K562 (cell line): Measurements from ENCODE around the gene CTSO. TPM values are rescaled to one million over a fixed set of nuclear protein-coding genes. Genes with fewer than 3 reads are reported as not detected.

ENCODE experiments used
- ATAC-seq: fragments of 200-7000 bp; cut with Tn5 transposase; 3 replicates; pipeline ENCODE4 v1.9.1; 2020; ENCODE audit warnings: moderate library complexity
- BruUV-seq: library from RNA; stranded (reverse); fragments of 400-500 nt; replicated peaks from 2 replicates; lab custom pipeline; 2021; lab: Mats Ljungman, UMichigan
- CTCF ChIA-PET: fragments of 300-600 bp; formaldehyde crosslinking; extraction: SDS; loops from one replicate; lab custom pipeline; 2021; ENCODE audit warnings: low intra/inter-chr PET ratio; lab: Yijun Ruan, JAX
- POLR2A ChIA-PET: fragments of 300-600, 350-650 bp; sonication (Branson Sonifier 250); formaldehyde crosslinking; extraction: SDS; loops from one replicate; lab custom pipeline; 2021; ENCODE audit warnings: antibody characterized with exemption, inconsistent platforms; lab: Yijun Ruan, JAX
- DNase-seq, 4 experiments: peaks; one replicate each; pipeline versions ENCODE4 v3.0.0 to v3.0.0-alpha.2; 2011 to 2018; ENCODE audit warnings: low spot score in 3 of 4, mixed read lengths in 3 of 4; ENCODE audit errors: extremely low read depth in 1 of 4
- FAIRE-seq: peaks from 2 replicates; lab custom pipeline; 2011; peaks lifted over from hg19 to GRCh38; lab: Jason Lieb, UNC
- H2AFZ ChIP-seq: 2 replicates; pipeline ENCODE4 v1.6.0; 2011; ENCODE audit warnings: low read depth, low read length, control low read depth, inconsistent platforms
- H3K27ac ChIP-seq: fragments of 200-600 bp; 3 replicates; pipeline ENCODE4 v1.8.0; 2011; ENCODE audit warnings: low read depth, mild to moderate bottlenecking, control low read depth, inconsistent platforms, low read length, moderate library complexity, mixed read lengths; ENCODE audit errors: extremely low read depth
- H3K27me3 ChIP-seq, 2 experiments: fragments of 300-600 bp in 1 of 2; 2 replicates in 1 of 2; 3 replicates in 1 of 2; pipeline versions ENCODE4 v1.6.0 to v1.8.0; 2011; ENCODE audit warnings: inconsistent platforms in 2 of 2, low read length in 2 of 2, mild to moderate bottlenecking in 1 of 2, mixed read lengths in 1 of 2, moderate library complexity in 1 of 2; ENCODE audit not compliant: control insufficient read depth in 2 of 2, insufficient read depth in 2 of 2
- H3K36me3 ChIP-seq: fragments of 300-600 bp; 3 replicates; pipeline ENCODE4 v1.8.0; 2011; ENCODE audit warnings: mild to moderate bottlenecking, low read length, inconsistent platforms; ENCODE audit not compliant: control insufficient read depth, insufficient read depth
- H3K4me1 ChIP-seq, 2 experiments: fragments of 200-600 bp in 1 of 2; replicated peaks in 1 of 2; 2 replicates in 1 of 2; 3 replicates in 1 of 2; pipeline versions ENCODE4 v1.5.1 to v1.8.0; 2011; ENCODE audit warnings: inconsistent platforms in 2 of 2, low read length in 2 of 2, mild to moderate bottlenecking in 1 of 2, mixed read lengths in 1 of 2, moderate library complexity in 1 of 2; ENCODE audit not compliant: control insufficient read depth in 2 of 2, insufficient read depth in 2 of 2
- H3K4me2 ChIP-seq: 2 replicates; pipeline ENCODE4 v1.6.1; 2011; ENCODE audit warnings: low read length, control low read depth, inconsistent platforms, mixed read lengths; ENCODE audit not compliant: insufficient read depth
- H3K4me3 ChIP-seq: fragments of 200-600 bp; sonication (generic), shearing (Covaris generic); 2 replicates; pipeline ENCODE4 v1.5.1; 2016; ENCODE audit warnings: control low read depth, inconsistent platforms
- H3K79me2 ChIP-seq: fragments of 200-600 bp; 3 replicates; pipeline ENCODE4 v1.8.0; 2011; ENCODE audit warnings: low read length, inconsistent platforms; ENCODE audit not compliant: control insufficient read depth, insufficient read depth
- H3K9ac ChIP-seq, 2 experiments: 2 replicates each; pipeline versions ENCODE4 v1.6.0 to v1.6.1; 2011; ENCODE audit warnings: low read depth in 2 of 2, low read length in 2 of 2, control low read depth in 1 of 2, inconsistent platforms in 1 of 2, mild to moderate bottlenecking in 1 of 2, mixed read lengths in 1 of 2; ENCODE audit not compliant: insufficient read depth in 1 of 2
- H3K9me1 ChIP-seq: one replicate; pipeline ENCODE4 v1.6.0; 2011; ENCODE audit warnings: inconsistent platforms, mild to moderate bottlenecking, low read length, moderate library complexity; ENCODE audit not compliant: control insufficient read depth, insufficient read depth
- H3K9me3 ChIP-seq: replicated peaks from 2 replicates; pipeline ENCODE4 v1.5.1; 2011; ENCODE audit warnings: low read depth, low read length, inconsistent platforms; ENCODE audit not compliant: control insufficient read depth, insufficient read depth
- H4K20me1 ChIP-seq: replicated peaks from 2 replicates; pipeline ENCODE4 v1.6.1; 2011; ENCODE audit warnings: low read length, inconsistent platforms, mixed read lengths; ENCODE audit not compliant: control insufficient read depth, insufficient read depth
- FIP1L1 ChIP-seq: fragments of 200-400 bp; formaldehyde crosslinking; IDR thresholded peaks from 2 replicates; pipeline ENCODE4 v1.6.1; 2018; ENCODE audit warnings: mild to moderate bottlenecking, low read depth, low read length; ENCODE audit not compliant: poor library complexity, severe bottlenecking
- GATAD2A ChIP-seq: fragments of 450-650 bp; IDR thresholded peaks from 2 replicates; pipeline ENCODE4 v1.6.1; 2017
- GTF2F1 ChIP-seq: IDR thresholded peaks from 2 replicates; pipeline ENCODE4 v1.6.1; 2011; ENCODE audit warnings: low read depth, low read length, improper control_type of control experiment
- HDAC3 ChIP-seq: fragments of 450-650 bp; IDR thresholded peaks from 2 replicates; pipeline ENCODE4 v1.6.1; 2018; ENCODE audit warnings: borderline replicate concordance, mild to moderate bottlenecking, moderate library complexity; ENCODE audit not compliant: partially characterized antibody
- MCM2 ChIP-seq: fragments of 450-650 bp; IDR thresholded peaks from 2 replicates; pipeline ENCODE4 v1.6.1; 2017; ENCODE audit warnings: low read depth, mild to moderate bottlenecking
- NFIX ChIP-seq: fragments of 250-450 bp; sonication (Bioruptor Pico); IDR thresholded peaks from 2 replicates; pipeline ENCODE4 v1.4.0; 2020; ENCODE audit warnings: low read depth, mild to moderate bottlenecking, moderate library complexity
- PCBP2 ChIP-seq: fragments of 200-400 bp; formaldehyde crosslinking; IDR thresholded peaks from 2 replicates; pipeline ENCODE4 v1.6.1; 2018; ENCODE audit warnings: low read length, low read depth, mild to moderate bottlenecking, moderate library complexity; ENCODE audit not compliant: poor library complexity, severe bottlenecking
- POLR2AphosphoS5 ChIP-seq: IDR thresholded peaks from 2 replicates; pipeline ENCODE4 v1.6.1; 2011; ENCODE audit warnings: mild to moderate bottlenecking, low read depth, low read length, moderate library complexity; ENCODE audit not compliant: control insufficient read depth, insufficient read depth
- WGBS: fragments of 100-300 bp; shearing (Covaris generic); methylation state at CpG from one replicate; pipeline ENCODE4 v1.1.6; 2016; ENCODE audit warnings: low coverage, mixed read lengths; ENCODE audit not compliant: insufficient coverage; ENCODE audit errors: missing lambda C conversion rate; 5-methylcytosine and 5-hydroxymethylcytosine counted together
- in situ Hi-C: fragments of 300-500 bp; cut with MboI; formaldehyde crosslinking; loops from 4 replicates; pipeline ENCODE4 v1.15.0; 2018; ENCODE audit warnings: inconsistent platforms, mixed read lengths
- intact Hi-C: fragments of 100-400 bp; cut with micrococcal nuclease; formaldehyde crosslinking; loops from 2 replicates; pipeline ENCODE4 v1.14.2; 2022
- polyA plus RNA-seq, 8 experiments: library from polyadenylated mRNA; depleted of rRNA in 4 of 8; stranded (reverse) in 5 of 8; unstranded in 3 of 8; fragments of >200 nt; fragmentation: Nextera tagmentation in 2 of 8; fragmentation: Illumina TruSeq in 1 of 8; extraction: Ambion mirVana in 2 of 8; extraction: Trizol in 1 of 8; gene quantifications; 2 replicates each; pipeline versions ENCODE4 v1.2.1 to v1.2.3, GENCODE V29; 2011 to 2014; ENCODE audit warnings: inconsistent platforms in 1 of 8, missing spikeins in 1 of 8
- total RNA-seq, 7 experiments: library from RNA; depleted of rRNA in 6 of 7; stranded (reverse); fragments of >200 nt in 6 of 7; fragmentation: Illumina TruSeq in 2 of 7; extraction: Trizol in 2 of 7; gene quantifications; 2 replicates each; pipeline versions ENCODE4 v1.2.1 to v1.2.3, GENCODE V29; 2011 to 2021; ENCODE audit warnings: low replicate concordance in 1 of 7
- TF ChIP-seq, protein P1 (sequence below): fragments of 450-650 bp; IDR thresholded peaks from 2 replicates; pipeline ENCODE4 v1.6.1; 2018; ENCODE audit not compliant: partially characterized antibody
- TF ChIP-seq, protein P2 (sequence below): fragments of 450-650 bp; IDR thresholded peaks from 2 replicates; pipeline ENCODE4 v1.6.1; 2016; ENCODE audit warnings: low read depth, mild to moderate bottlenecking, moderate library complexity
- TF ChIP-seq, protein P3 (sequence below): fragments of 200-800 bp; sonication (Bioruptor generic); IDR thresholded peaks from 2 replicates; pipeline ENCODE4 v1.6.1; 2017; ENCODE audit warnings: missing genetic modification characterization, missing compliant biosample characterization
- TF ChIP-seq, protein P4 (sequence below), 2 experiments: fragments of 450-650 bp in 1 of 2; IDR thresholded peaks; 2 replicates each; pipeline ENCODE4 v1.6.1; 2011 to 2017; ENCODE audit warnings: low read depth in 2 of 2, antibody characterized with exemption in 1 of 2, borderline replicate concordance in 1 of 2, low read length in 1 of 2, mild to moderate bottlenecking in 1 of 2, mixed read lengths in 1 of 2; ENCODE audit not compliant: control insufficient read depth in 1 of 2

CTSO gene
- total and polyA plus RNA-seq, 9 of the 15 experiments (the other 6 are each of a cell fraction or from before 2014, with no cell fraction given): 0.03 to 0.07 (median 0.04) TPM; not detected in 5

DNA sequence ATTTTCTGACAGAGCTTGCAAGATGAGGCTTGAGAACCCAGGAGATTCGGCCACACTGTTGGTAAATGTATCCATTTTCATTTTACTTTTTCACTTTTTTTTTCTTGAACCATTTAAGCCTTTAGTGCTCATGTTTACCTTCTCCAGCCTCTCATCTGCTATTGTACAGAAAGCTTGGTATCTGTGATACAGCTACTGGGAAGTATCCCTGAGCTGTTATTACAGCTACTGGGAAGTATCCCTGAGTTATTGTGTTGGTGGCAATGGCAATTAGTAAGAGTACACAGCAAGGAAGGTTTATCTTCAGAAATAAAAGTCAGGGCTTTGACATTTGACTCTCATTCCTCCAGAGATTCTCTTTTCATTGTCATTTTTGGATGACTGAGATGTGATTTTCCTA lies 11.8 kb downstream of the CTSO start:
- Histone ChIP-seq H4K20me1 (no peaks in the 10 kb centered on the region), H3K79me2 (no peaks in the 10 kb centered on the region), H3K9me1 (no peaks in the 10 kb centered on the region), H3K4me3 (no peak overlapping the region), H2AFZ (no peak overlapping the region), H3K4me1 (no peaks in the 10 kb centered on the region), H3K27me3 (no peaks in the 10 kb centered on the region), H3K36me3 (no peaks in the 10 kb centered on the region), H3K27ac (no peak overlapping the region), H3K9me3 (no peaks in the 10 kb centered on the region; the same call in 1 of the 2 replicates), H3K4me2 (no peak overlapping the region), H3K9ac (no peak overlapping the region)
- ChIA-PET POLR2A (no interaction called here), CTCF (no interaction called here)
- DNase-seq (no peak), FAIRE-seq (no peak), ATAC-seq (no peak)
- intact Hi-C loops: no loop called here
- no TSS peak for BruUV-seq
- in situ Hi-C loops: no loop called here
- 0% methylated on average over 1 of the region's 1 CpG for WGBS
- TF ChIP-seq, protein P1, sequence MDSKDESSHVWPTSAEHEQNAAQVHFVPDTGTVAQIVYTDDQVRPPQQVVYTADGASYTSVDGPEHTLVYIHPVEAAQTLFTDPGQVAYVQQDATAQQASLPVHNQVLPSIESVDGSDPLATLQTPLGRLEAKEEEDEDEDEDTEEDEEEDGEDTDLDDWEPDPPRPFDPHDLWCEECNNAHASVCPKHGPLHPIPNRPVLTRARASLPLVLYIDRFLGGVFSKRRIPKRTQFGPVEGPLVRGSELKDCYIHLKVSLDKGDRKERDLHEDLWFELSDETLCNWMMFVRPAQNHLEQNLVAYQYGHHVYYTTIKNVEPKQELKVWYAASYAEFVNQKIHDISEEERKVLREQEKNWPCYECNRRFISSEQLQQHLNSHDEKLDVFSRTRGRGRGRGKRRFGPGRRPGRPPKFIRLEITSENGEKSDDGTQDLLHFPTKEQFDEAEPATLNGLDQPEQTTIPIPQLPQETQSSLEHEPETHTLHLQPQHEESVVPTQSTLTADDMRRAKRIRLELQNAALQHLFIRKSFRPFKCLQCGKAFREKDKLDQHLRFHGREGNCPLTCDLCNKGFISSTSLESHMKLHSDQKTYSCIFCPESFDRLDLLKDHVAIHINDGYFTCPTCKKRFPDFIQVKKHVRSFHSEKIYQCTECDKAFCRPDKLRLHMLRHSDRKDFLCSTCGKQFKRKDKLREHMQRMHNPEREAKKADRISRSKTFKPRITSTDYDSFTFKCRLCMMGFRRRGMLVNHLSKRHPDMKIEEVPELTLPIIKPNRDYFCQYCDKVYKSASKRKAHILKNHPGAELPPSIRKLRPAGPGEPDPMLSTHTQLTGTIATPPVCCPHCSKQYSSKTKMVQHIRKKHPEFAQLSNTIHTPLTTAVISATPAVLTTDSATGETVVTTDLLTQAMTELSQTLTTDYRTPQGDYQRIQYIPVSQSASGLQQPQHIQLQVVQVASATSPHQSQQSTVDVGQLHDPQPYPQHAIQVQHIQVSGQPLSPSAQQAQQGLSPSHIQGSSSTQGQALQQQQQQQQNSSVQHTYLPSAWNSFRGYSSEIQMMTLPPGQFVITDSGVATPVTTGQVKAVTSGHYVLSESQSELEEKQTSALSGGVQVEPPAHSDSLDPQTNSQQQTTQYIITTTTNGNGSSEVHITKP: no peak
- TF ChIP-seq MCM2: no peak
- TF ChIP-seq, protein P2, sequence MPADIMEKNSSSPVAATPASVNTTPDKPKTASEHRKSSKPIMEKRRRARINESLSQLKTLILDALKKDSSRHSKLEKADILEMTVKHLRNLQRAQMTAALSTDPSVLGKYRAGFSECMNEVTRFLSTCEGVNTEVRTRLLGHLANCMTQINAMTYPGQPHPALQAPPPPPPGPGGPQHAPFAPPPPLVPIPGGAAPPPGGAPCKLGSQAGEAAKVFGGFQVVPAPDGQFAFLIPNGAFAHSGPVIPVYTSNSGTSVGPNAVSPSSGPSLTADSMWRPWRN: no peak
- no peak for TF ChIP-seq GATAD2A
- TF ChIP-seq GTF2F1: no peak
- TF ChIP-seq FIP1L1: no peak
- no peak for TF ChIP-seq NFIX (CRISPR knock-in tag)
- TF ChIP-seq PCBP2: no peak
- no peak for TF ChIP-seq POLR2AphosphoS5
- no peak for TF ChIP-seq HDAC3
- TF ChIP-seq, protein P3, sequence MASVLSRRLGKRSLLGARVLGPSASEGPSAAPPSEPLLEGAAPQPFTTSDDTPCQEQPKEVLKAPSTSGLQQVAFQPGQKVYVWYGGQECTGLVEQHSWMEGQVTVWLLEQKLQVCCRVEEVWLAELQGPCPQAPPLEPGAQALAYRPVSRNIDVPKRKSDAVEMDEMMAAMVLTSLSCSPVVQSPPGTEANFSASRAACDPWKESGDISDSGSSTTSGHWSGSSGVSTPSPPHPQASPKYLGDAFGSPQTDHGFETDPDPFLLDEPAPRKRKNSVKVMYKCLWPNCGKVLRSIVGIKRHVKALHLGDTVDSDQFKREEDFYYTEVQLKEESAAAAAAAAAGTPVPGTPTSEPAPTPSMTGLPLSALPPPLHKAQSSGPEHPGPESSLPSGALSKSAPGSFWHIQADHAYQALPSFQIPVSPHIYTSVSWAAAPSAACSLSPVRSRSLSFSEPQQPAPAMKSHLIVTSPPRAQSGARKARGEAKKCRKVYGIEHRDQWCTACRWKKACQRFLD (CRISPR knock-in tag): no peak
- TF ChIP-seq, protein P4, sequence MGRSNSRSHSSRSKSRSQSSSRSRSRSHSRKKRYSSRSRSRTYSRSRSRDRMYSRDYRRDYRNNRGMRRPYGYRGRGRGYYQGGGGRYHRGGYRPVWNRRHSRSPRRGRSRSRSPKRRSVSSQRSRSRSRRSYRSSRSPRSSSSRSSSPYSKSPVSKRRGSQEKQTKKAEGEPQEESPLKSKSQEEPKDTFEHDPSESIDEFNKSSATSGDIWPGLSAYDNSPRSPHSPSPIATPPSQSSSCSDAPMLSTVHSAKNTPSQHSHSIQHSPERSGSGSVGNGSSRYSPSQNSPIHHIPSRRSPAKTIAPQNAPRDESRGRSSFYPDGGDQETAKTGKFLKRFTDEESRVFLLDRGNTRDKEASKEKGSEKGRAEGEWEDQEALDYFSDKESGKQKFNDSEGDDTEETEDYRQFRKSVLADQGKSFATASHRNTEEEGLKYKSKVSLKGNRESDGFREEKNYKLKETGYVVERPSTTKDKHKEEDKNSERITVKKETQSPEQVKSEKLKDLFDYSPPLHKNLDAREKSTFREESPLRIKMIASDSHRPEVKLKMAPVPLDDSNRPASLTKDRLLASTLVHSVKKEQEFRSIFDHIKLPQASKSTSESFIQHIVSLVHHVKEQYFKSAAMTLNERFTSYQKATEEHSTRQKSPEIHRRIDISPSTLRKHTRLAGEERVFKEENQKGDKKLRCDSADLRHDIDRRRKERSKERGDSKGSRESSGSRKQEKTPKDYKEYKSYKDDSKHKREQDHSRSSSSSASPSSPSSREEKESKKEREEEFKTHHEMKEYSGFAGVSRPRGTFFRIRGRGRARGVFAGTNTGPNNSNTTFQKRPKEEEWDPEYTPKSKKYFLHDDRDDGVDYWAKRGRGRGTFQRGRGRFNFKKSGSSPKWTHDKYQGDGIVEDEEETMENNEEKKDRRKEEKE (IDR thresholded peaks at IDR 0.05; ENCODE audit: borderline replicate concordance in 1 of 2, control insufficient read depth in 1 of 2, low read depth in 2 of 2, low read length in 1 of 2): no peak
